Stimulated activated CD8-positive, alpha-beta memory T cell treated with anti-CD3 and anti-CD28 coated beads, Interleukin-12 subunit alpha, Interleukin-12 subunit beta, amount 100 ng/mL, for 24 hours (primary cell): ENCODE measurements around the gene TMEM175.

Experiments
- DNase-seq: peaks from one replicate; pipeline ENCODE4 v3.0.0-alpha.2; 2020; ENCODE audit errors: extremely low read depth

TMEM175 gene

DNA sequence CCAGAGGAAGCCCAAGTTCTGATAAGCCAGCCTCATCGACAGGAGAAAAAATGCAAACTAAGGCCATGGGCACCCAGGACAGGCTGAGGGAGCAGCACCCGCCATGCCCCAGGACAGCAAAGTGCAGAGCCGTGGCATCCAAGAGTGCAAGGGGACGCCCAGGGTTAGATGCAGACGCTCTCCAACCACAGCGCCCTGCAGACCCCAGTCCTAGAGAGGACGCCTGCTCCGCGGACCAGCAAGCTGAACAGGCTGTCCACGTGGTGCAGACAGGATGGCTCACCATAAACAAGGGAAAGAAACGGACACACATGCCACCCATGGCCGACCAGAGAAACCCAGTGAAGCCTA lies 32.7 kb upstream of the TMEM175 start:
- no peak for DNase-seq

DNA sequence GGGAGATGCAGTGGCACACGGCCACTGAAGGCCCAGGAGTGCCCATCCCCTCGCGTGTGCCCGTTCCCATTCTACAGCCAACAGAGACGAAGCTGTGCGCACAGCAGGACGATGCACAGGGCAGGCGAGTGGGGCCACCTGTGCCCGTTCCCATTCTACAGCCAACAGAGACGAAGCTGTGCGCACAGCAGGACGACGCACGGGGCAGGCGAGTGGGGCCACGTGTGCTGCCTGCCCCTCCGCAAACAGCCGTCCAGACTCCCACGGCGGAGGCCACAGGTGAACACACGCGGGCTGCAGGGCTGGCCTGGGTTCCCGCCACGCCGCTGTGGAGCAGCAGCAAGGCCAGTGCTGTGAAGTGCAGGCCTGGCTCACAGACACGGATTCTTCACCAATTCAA lies 32.2 kb upstream of the TMEM175 start:
- DNase-seq, result no peak

DNA sequence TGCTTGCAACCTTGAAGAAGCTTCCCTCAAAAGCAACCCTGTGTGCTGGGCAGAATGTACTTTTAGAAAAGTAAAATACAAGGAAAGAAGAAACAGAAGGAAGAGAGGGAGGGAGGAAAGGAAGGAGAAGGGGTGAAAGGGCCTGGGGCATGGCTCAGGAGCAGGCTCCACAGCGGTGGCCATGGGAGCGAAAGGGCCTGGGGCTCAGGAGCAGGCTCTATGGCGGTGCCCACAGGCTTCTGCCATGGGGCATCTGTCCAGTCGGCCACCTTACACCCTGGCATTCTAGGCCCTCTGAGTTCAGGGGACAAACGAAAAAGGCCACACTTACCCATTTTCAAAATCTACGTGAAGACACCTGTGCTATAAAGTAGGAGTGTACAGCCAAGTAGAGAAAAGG lies 31.5 kb upstream of the TMEM175 start:
- DNase-seq, result no peak

- no peak for DNase-seq
Observed at GRCh38 chr4:901192-901910, 30.9 kb upstream of the TMEM175 start.

DNA sequence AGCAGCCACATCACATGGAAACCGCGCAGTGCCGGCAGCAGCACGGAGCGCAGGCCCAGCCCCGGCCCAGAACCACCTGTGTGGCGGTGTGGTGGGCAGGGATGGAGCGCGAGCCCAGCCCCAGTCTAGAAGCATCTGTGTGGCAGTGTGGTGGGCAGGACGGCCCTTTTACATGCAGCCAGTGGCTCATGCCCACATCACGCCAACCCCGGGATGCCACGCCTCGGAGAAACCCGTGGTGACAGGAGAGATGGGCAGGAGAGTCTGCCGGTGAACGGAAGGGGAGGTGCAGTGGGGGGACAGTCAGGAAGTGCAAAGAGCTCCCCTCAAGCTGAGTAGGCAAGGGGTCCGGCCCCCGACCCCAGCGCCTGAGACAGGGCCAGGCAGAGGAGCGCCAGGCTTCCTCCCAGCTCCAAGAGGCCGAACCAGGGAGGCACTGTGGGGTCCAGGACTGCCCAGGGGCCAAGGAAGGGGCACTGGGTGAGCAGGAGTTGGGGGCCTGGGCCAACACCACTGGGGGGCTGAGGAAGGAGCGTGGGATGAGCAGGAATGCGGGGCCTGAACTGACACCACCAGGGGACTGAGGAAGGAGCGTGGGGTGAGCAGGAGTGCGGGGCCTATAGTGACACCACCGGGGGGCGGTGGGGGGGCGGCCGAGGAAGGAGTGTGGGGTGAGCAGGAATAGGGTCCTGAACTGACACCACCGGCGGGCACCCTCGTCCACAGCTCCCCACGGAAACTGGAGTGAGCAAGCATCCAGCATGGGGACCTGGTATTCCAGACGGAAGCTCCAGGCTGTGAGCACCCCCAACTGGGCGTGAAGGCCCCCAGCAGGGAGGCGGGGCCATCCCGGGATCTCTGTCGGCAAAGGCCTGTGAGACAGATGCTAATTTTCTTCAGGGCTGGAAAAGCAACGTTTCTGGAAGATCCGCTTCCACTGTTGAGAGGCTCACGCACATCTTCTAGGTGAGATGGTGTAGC lies 28.9 kb upstream of the TMEM175 start:
- no peak for DNase-seq

DNA sequence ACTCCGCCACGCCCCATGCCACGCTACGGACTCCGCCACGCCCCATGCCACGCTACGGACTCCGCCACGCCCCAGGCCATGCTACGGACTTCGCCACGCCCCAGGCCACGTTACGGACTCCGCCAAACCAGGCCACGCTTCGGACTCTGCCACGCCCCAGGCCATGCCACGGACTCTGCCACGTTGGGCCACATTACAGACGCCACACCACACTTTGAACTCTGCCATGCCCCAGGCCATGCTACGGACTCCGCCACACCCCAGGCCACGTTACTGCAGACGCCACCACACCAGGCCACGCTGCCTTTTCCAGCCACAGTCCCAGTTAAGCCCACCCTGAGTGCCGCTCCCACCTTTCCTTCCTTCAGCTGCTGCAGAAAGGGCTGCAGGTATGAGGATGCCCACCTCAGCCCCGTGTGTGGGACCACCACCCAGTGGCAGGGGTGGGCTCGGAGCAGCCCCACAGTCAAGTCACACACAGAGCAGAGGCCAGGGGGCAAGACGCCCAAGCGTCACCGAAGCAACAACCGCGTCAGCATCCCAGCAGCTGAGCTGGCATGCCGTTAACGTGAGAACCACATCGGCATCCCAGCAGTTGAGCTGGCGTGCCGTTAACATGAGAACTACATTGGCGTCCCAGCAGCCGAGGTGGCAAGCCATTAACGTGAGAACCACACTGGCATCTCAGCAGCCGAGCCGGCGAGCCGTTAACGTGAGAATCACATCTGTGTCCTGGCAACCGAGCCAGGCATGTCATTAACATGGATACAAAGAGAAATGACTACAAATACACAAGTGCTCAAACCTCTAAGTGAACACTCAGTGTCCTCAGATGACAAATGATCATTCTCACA lies 26.5 kb upstream of the TMEM175 start:
- no peak for DNase-seq

DNA sequence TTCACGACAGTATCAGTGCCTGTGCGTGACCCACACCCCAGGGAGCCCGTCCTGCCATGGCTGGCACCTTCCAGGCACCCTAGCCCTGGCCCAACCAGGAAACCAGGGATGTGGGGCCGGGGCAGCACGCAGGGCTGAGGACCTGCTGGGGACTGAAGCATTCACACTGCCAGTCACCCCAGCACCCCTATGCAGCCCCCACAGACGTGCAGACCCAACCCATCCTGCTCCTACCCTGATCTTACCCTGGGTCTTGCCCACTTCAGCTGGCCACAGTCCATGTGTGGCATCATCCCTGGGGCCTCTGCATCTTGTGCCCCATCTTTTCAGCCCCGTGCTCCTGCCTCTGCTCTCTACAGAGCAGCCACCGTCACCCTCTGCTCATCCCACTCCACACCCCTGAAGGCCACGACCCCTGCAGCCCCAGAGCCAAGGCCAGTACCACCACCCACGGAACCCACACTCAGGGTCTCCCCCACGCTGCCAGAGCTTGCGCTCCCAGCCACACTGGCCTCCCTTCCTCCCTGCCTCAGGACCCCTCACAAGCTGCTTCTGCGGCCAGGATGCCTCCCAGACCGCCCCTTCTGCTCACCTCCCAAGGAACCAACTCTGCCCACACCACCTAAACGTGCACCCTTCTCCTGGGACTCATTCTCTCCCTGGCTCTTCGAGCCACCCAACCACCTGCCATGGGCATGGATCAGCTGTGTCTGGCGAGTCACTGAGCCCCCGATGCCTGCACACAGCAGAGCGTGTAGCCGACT lies 25.7 kb upstream of the TMEM175 start:
- no peak for DNase-seq

- DNase-seq, result no peak
Observed at GRCh38 chr4:907103-907400, 25.2 kb upstream of the TMEM175 start.

DNA sequence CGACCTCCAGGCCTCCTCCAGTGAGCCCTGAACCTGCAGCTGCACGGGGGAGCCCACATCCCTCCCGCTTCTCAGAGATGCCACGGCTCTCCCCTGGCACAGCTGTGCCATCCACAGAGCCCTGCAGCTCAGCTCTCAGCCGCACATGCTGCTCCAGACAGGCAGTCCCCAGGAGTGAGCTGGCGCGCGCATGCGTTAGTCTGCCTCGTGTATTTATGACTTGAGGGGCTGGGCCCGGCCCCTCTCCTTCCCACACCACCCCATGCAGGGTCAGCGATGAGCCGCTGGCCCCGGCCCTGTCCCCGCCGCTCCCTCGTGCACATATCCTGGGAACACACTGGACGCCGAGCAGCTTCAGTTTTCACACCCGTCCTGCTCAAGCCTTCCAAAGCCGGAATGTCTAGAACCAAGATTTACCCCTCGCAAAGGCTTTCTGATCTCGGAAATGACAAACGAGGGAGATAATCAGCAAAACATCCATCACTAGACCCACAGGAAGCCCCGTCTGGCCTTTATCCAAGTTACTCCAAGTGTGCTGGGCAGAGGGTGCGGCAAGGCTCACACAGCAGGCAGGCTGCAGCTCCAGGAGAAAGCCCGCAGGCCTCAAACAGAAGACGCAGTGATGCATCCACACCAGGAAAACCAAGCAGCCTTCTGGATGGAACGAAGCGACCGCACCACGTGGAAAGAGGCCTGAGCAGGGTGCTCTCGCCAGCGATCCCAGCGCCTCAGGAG lies 24.4 kb upstream of the TMEM175 start:
- DNase-seq, result no peak

DNA sequence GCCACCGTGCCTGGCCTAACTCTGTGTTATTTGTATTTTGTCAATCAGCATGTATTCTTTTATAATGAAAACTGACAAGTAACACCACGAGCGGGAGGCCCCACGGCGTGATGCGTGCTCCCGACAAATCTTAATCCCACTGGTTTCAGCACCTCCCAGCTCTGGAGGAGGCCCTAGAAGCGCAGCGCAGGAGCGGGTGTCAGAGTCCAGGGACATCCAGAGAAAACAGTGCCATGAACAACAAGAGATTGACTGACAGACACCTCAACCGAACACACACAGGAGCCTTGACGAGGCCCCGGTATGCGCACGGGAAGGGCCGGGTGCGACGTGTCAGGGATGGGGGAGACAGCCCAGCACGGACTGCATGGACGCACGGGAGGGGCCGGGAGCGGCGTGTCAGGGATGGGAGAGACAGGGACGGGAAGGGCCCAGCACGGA lies 23.1 kb upstream of the TMEM175 start:
- no peak for DNase-seq

DNA sequence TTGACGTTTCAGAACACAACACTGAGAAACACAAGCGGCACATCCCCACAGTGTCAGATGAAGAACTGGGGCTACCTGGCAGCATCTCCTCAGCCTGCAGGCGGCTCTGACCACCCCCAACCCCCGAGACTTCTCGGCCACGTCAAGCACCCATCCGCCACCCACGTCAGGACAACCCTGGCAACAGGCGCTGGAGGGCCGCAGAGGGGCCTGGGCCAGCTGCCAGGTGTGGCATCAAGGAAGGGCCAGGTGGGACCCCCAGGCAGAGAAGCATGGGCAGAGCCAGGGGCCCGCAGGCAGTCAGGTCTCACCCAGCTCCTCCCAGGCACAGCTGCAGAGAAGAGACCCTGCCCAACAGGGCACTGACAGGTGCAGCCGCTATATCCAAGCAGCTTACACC lies 22.4 kb upstream of the TMEM175 start:
- DNase-seq, result no peak

DNA sequence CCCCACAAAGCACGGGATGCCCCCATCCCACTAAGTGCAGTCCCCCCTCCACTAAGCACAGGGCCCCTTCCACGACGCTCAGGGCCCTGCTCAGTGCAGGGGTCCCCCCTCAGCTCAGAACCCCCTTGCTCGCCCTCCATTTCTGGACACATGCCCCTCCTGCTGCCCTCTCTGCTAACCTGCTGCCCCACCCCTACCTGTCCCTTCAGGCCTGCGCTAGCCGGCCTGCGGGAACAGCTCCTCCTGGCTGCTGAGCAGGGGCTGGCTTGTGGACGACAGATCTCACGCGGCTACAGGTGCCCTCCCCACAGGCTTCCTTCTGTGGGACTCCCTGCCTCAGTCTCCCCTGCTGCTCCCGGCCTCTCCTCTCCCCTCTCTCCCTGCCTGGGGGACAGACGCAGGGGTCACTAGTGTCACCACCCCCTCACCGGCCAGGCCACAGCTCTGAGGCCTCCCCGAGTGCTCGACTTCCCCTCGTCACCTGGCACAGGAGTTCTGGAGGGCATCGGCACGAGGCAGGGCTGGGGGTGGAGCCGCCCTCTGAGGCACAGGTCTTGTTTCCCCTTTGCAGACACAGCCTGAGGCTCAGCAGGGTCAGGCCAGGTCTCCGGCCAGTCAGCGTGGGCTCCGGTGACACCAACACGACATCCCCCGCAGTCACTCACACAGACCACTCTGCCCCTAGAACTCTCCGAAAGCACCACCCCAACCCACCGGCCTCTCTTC lies 21.7 kb upstream of the TMEM175 start:
- no peak for DNase-seq

DNA sequence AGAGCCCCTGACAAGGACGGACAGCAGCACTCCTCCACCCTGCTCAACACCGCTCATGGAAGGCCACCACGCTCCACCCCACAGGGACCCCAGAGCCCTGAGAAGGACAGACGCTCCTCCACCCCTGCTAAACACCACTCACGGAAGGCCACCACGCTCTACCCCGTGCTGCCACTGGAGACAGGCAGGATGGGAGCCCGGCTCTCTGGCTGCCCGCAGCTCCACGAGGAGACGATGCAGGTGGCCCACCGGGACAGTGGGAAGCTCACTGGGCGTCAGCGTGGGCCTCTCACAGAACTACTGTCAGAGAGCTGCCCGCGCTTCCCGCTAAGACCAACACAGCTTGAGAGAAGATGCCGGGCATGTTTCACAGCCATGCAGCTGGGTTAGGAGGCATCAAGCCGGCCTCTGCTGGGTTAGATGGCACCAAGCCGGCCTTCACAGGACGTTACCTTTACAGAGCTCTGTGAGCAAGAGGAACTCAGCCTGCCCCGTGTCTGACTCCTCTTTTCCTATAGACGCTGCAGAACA lies 21.0 kb upstream of the TMEM175 start:
- DNase-seq, result no peak

GRCh38 chr4:911871-912490 lies 20.3 kb upstream of the TMEM175 start:
- DNase-seq, result no peak

GRCh38 chr4:912548-913279 lies 19.5 kb upstream of the TMEM175 start:
- no peak for DNase-seq

DNA sequence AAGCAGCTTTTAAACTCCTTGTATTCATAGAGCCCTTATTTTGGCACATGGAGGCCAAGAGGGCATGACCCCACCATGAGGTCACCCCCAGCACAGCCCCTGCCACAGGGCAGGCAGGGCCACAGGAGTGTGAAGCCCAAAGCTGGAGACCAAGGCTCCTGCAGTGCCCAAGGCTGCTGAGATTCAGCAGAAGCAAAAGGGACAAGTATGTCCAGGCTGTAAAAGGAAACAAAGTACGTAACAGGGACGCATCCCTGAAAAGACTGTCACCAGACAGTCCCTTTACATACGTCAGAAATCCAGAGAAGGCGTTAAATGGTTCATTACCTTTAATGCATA lies 19.0 kb upstream of the TMEM175 start:
- no peak for DNase-seq

GRCh38 chr4:914531-914930 lies 17.7 kb upstream of the TMEM175 start:
- DNase-seq, result no peak

DNA sequence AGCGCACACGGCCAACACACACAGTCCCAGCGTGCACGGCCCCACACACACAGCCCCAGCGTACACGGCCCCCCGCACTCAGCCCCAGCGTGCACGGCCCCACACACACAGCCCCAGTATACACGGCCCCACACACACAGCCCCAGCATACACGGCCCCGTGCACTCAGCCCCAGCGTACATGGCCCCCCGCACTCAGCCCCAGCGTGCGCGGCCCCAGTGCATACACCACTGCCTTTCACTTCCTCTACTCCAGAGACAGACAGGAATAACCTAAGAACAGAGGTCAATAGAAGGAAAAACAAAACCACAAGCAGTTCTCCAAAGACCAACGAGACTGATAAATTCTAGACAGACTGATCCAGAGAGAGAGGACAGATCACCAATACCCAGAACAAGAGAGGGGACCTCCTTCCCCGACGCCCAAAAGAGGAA lies 17.2 kb upstream of the TMEM175 start:
- DNase-seq, result no peak

DNA sequence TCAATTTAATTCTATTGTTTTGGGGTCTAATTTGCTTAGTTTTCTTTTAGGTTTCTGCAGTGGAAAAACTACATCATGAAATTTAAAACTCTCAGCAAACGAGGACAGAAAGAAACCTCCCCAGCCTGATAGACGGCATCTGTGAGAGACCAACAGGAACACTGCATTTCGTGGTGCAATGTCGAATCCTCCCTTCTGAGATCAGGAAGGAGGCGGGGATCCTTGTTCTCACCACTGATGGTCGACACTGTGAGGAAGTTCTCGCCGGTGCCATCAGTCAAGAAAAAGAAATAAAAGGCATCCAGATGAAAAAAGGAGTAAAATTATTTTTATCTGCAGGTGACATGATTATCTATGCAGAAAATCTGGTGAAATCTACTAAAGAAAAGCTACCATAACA lies 16.7 kb upstream of the TMEM175 start:
- DNase-seq, result no peak
